ENCODE results near the gene ASB1.
"Not testable (repeated sequence)": the region's sequence is repeated elsewhere in the genome, so short reads cannot be mapped to it uniquely, and the experiment has no call there.

The ASB1 gene

GRCh38 chr2:238404406-238405216, 22.1 kb upstream of the ASB1 start:
- DNase-seq = no peak

- not testable (repeated sequence) for DNase-seq
Measured at GRCh38 chr2:238405217-238405555, 21.5 kb upstream of the ASB1 start.

DNA sequence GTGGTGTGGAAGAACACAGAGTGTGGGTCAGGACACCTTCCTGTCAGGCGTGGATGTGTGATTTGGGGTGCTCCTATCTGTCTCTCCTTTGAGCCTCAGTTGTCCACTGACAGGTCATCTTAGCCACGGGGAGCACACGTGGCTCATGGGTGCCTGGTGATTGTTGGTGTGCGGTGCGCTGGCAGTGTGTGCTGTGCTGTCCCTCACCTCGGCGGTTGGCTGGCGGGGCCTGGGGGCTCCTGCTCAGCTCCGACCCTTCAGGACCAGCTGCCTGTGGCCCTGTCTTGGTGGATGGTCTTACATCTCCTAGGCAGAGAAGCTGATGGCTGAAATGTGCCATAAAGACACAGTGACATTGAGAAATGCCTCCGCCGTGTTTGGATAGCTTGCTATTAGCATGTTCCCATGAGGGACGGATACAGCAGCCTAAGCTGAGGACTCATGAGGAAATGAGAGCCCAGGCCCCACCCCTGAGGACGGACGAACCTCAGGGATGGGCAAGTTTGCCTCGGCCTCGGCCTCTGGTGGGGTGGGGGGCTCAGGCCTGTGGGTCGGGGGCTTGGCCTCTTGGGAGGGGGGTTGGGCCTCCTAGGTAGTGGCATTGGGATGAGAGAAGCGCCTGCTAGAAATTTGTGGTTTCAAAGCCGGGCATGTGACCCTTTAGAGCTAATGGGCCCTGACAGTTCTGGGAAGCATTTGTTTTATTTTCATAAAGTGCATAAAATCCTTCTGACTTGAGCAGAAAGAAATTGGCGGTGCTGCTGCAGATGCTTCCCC, 20.3 kb upstream of the ASB1 start:
- no peak for DNase-seq

GRCh38 chr2:238406998-238407285, 19.8 kb upstream of the ASB1 start:
- no peak for DNase-seq

GRCh38 chr2:238407566-238407965, 19.2 kb upstream of the ASB1 start:
- no peak for DNase-seq

DNA sequence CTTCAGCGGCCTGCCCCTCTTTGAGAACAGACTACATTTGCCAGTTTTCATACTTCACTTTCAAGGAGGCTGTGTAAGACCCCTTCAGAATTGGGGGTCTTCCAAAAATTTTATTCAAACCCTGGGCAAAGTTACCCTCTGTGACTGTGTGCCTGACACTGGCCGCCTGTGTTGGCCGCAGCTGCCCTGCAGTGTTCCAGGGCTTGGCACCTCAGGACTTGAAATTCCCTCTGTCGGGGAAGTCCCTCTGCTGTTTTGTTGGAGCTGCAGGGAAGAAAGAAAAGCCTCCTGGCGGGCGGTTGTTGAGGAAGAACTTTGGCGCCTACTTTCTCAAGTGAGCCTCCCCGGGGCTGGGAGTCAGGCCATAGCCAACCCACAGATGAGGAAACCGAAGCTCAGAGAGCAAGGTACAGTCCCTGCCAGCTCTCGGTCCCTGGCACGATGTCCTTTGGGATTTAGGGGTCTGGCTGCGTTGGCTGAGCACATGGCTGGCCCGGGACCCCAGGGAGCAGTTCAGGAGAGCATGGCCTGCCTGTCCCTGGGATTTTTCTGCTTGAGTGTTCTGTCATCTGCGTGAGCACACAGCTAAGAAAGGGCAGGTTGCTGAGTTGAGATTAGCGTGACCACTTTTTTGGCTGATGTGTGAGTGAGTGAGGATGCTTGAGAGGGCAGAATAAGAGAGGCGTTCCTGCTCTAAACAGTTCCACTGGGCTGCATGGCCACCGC, 17.9 kb upstream of the ASB1 start:
- DNase-seq = no peak

- DNase-seq = no peak
Measured at GRCh38 chr2:238409341-238410199, 17.2 kb upstream of the ASB1 start.

- DNase-seq = no peak
Measured at GRCh38 chr2:238412067-238412767, 14.5 kb upstream of the ASB1 start.

DNA sequence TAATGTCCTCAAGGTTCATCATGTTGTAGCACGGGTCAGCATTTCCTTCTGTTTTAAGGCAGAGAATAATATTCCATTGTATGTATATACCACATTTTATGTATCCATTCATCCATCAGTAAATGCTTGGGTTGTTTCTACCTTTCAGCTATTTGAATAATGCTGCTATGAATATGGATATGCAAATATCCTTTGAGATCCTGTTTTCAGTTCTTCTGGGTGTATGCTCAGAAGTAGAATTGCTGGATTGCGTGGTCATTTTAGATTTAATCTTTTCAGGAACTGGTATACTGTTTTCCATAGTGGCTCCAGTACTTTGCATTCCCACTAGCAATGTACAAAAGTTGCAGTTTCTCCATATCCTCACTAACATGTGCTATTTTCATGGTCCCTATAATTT, 13.4 kb upstream of the ASB1 start:
- no peak for DNase-seq

GRCh38 chr2:238415036-238415764, 11.5 kb upstream of the ASB1 start:
- DNase-seq = no peak

DNA sequence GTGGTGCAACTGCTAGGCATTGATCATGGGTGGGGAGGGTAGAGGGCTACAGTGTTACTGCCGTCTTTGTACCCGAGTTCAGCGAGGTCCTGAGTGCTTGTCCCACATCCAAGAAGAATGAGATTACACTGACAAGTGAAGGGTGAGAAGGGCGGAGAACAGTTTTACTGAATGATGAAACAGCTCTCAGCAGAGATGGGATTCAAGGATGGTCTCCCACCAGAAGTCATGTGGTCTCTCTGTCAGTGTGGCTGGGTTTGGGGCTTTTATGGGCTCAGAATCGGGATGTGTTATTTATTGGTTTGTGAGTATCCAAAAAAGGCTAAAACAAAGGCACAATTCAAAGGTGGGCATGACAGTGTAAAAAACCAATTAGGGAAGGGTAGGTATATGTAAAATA, 10.8 kb upstream of the ASB1 start:
- no peak for DNase-seq

DNA sequence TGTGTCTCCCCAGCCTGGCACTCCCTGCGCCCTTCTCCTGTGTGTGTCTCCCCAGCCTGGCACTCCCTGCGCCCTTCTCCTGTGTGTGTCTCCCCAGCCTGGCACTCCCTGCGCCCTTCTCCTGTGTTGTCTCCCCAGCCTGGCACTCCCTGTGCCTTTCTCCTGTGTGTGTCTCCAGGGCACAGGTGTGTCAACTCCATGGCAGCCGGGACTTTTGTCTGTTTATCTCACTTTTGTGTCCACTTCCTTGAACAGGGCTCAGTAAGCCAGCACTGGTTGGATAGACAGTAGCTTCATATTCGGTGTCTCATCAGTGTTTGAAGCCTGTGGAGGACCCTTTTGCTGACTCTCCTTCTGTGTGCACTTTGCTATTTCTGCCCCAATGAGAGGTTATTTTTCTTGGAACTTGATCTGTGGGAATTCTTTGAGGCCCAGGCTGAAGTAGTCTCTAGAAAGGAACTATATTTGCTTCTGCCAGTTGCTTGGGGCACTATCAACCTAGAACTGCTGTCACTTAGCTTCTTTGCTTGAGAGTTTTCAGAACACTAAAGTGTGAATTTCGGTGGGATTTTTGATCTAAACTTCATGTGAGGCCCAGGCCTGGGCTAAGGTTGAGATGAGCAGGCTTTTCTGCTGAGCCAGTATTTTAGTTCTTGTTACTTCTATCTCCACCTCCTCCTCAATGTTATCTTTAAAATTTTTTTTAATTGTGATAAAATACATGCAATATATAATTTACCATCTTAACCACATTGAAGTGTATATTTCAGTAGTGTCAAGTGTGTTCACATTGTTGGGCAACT, 8.3 kb upstream of the ASB1 start:
- DNase-seq = no peak

DNA sequence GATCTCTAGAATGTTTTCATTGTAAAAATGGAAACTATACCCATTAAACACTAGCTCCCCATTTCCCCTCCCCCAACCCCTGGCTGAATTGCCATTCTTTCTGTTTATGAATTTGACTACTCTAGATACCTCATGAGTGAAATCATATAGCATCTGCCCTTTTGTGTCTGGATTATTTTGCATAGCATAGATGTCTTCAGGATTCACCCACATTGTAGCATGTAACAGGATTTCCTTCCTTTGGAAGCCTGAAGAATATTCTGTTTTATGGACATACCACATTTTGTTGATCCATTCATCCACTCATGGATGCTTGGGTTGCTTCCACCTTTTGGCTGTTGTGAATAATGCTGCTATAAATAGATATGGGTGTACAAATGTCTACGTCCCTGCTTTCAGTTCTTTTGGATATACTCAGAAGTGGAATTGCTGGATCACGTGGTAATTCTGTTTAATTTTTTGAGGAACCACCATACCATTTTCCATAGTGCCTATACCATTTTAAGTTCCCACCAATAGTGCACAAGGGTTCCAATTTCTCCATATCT, 7.7 kb upstream of the ASB1 start:
- DNase-seq = peak; percentile 24

GRCh38 chr2:238420442-238420841, 6.3 kb upstream of the ASB1 start:
- no peak for DNase-seq

DNA sequence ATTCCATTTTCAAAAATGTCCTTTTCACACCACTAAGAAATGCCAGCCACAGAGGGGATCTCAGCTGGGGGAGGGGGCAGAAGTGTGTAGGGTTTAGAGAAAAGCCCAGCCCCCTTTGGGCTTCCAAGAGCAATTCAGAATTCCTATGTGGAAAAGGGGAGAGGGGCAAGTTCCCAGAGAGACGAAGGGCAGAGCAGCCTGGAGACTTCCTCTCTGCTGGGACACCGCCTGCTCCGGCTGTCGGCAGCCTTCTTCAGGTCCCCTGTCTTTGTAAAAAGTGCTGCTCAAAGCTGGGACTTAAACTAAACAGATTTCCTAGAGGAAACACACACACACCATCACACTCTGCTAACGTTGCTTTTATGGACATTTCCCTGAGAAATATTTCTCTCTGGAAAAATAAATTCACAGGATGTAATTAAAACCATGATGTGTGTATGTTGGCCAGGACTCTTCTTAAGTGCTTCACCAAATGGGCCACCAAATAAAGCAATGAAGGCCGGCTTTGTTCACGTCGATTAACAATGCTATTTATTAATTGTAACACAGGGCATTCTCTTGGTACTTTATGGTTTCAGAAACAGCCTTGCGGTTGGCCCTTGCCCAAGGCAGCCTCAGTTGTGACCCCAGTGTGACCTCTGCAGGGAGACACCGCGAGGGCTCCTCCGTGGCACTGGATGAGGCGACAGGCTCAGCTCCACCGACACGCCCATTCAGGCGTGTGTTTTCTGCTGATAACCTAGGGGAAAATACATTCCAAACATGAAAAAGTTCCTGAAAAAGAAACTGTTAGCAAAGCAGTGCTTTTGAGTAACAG, 5.6 kb upstream of the ASB1 start:
- DNase-seq = peak; percentile 30

DNA sequence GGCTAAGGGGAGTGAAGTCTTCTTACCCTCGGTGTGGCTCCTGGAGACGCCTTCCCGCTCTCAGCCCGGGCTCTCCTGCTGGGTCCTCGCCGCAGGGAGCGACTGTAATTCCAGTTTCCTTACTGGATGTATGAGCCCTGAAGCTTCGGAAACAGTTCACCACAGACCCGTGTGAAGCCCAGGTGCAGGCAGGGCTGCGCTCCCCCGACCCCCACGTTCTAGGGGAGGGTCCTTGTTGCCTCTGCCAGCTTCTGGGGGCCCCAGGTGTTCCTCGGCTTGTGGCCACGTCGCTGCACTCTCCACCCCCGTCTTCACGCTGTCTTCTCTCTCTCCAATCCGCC, 5.1 kb upstream of the ASB1 start:
- DNase-seq = no peak

- no peak for DNase-seq
Measured at GRCh38 chr2:238422285-238422684, 4.4 kb upstream of the ASB1 start.

GRCh38 chr2:238422940-238423339, 3.8 kb upstream of the ASB1 start:
- no peak for DNase-seq

DNA sequence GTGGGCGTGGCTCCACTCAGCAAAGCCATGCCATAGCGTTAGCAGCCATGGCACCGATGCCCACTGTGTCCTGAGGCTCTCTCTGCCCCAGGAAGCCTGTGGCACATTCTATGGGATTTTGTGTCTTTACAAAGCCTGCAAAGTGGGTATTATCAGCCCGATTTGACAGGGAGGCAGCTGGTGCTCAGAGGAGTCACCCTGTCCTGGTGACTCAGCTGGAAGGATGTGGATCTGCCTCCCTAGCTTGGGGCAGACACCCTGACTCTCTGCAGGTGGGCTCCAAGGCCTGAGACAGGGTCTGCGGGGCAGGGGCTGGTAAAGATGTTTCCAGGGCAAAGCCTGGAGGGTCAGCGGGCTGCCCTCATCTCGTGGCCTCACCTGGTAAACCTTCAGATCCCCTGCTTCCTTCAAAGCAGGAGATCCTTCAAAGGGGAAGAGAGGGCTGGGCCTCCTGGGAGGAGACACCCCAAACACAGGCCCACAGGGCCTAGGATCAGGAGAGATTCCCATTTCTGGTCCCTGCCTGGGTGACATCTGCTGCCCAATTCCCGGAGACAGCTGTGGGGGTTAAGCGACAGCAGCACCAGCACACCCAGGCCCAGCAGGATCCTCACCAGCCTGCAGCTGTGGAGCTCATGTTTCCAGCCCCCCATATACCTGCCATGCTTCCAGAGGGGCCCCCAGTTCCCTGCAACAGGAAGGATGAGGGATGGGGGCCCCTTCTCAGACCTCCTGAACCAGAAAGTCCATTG, 3.0 kb upstream of the ASB1 start:
- DNase-seq = peak; percentile 38
